ENCODE measurements around the gene RPGR. TPM values are rescaled to one million over a fixed set of nuclear protein-coding genes. Genes with fewer than 3 reads are reported as not detected.

The RPGR gene
- total RNA-seq, 4 donors from 2014 or later, result 12.6 to 43.0 (median 25.2) TPM

GRCh38 chrX:38368774-38369173 is 41.5 kb upstream of the RPGR start:
- H3K27me3 ChIP-seq, result no peaks in the 10 kb centered on the region
- no peak overlapping the region for H3K4me3 ChIP-seq
- 57% methylated on average over 2 of the region's 2 CpGs for WGBS
- no peaks in the 10 kb centered on the region for H3K4me1 ChIP-seq
- no peaks in the 10 kb centered on the region for H3K9me3 ChIP-seq
- no peaks in the 10 kb centered on the region for H3K36me3 ChIP-seq
- TF ChIP-seq, protein P1, sequence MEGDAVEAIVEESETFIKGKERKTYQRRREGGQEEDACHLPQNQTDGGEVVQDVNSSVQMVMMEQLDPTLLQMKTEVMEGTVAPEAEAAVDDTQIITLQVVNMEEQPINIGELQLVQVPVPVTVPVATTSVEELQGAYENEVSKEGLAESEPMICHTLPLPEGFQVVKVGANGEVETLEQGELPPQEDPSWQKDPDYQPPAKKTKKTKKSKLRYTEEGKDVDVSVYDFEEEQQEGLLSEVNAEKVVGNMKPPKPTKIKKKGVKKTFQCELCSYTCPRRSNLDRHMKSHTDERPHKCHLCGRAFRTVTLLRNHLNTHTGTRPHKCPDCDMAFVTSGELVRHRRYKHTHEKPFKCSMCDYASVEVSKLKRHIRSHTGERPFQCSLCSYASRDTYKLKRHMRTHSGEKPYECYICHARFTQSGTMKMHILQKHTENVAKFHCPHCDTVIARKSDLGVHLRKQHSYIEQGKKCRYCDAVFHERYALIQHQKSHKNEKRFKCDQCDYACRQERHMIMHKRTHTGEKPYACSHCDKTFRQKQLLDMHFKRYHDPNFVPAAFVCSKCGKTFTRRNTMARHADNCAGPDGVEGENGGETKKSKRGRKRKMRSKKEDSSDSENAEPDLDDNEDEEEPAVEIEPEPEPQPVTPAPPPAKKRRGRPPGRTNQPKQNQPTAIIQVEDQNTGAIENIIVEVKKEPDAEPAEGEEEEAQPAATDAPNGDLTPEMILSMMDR (IDR thresholded peaks at IDR 0.05), result no peak
- no peak for DNase-seq (ENCODE audit: low spot score in 2 of 2)
- H3K27ac ChIP-seq, result no peak overlapping the region

- Histone ChIP-seq H3K4me1 (no peaks in the 10 kb centered on the region), H3K27me3 (no peaks in the 10 kb centered on the region), H3K9me3 (no peaks in the 10 kb centered on the region), H3K27ac (no peak overlapping the region), H3K36me3 (no peaks in the 10 kb centered on the region), H3K4me3 (no peak overlapping the region)
- WGBS, result 45% methylated on average over 3 of the region's 3 CpGs
- no peak for DNase-seq (ENCODE audit: low spot score in 2 of 2)
- TF ChIP-seq, protein P1 (IDR thresholded peaks at IDR 0.05), result no peak
- TF ChIP-seq POLR2AphosphoS5 (IDR thresholded peaks at IDR 0.05) (no peak), EP300 (IDR thresholded peaks at IDR 0.05) (no peak), POLR2A (IDR thresholded peaks at IDR 0.05) (no peak)
Observed at GRCh38 chrX:38365954-38366353, 38.6 kb upstream of the RPGR start.

DNA sequence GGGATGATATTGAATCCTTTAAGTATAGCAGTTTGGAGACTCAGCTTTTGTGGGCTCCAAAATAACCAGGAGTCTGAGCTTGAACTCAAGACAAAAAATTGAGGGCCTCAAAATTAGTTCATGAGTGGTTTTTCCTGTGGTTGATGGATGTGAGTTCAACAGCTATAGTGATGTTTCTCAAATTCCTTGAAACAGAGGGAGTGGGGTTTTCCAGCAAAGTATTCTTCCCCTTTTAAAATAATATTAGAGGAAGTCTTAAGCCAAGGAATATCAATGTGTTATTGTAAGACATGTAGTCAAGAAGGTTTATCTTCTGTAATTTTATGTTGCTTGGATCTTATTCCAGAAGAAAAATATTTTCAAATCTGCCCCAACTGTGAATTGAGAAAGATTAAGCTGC is 35.7 kb upstream of the RPGR start:
- Histone ChIP-seq H3K27ac (no peak overlapping the region), H3K36me3 (no peaks in the 10 kb centered on the region), H3K4me3 (no peak overlapping the region), H3K4me1 (no peaks in the 10 kb centered on the region), H3K9me3 (no peaks in the 10 kb centered on the region), H3K27me3 (no peaks in the 10 kb centered on the region)
- TF ChIP-seq, protein P1 (IDR thresholded peaks at IDR 0.05), result no peak
- TF ChIP-seq EP300 (IDR thresholded peaks at IDR 0.05), result no peak
- TF ChIP-seq POLR2A (IDR thresholded peaks at IDR 0.05), result no peak
- TF ChIP-seq POLR2AphosphoS5 (IDR thresholded peaks at IDR 0.05), result no peak
- no peak for DNase-seq (ENCODE audit: low spot score in 2 of 2)

- Histone ChIP-seq H3K27ac (no peak overlapping the region), H3K36me3 (no peaks in the 10 kb centered on the region), H3K9me3 (no peaks in the 10 kb centered on the region), H3K4me1 (no peaks in the 10 kb centered on the region), H3K27me3 (no peaks in the 10 kb centered on the region), H3K4me3 (no peak overlapping the region)
- no peak for DNase-seq (ENCODE audit: low spot score in 2 of 2)
- TF ChIP-seq POLR2AphosphoS5 (IDR thresholded peaks at IDR 0.05) (no peak), EP300 (IDR thresholded peaks at IDR 0.05) (no peak), POLR2A (IDR thresholded peaks at IDR 0.05) (no peak)
- TF ChIP-seq, protein P1 (IDR thresholded peaks at IDR 0.05), result no peak
- 54% methylated on average over 4 of the region's 4 CpGs for WGBS
Observed at GRCh38 chrX:38357747-38358673, 30.7 kb upstream of the RPGR start.

DNA sequence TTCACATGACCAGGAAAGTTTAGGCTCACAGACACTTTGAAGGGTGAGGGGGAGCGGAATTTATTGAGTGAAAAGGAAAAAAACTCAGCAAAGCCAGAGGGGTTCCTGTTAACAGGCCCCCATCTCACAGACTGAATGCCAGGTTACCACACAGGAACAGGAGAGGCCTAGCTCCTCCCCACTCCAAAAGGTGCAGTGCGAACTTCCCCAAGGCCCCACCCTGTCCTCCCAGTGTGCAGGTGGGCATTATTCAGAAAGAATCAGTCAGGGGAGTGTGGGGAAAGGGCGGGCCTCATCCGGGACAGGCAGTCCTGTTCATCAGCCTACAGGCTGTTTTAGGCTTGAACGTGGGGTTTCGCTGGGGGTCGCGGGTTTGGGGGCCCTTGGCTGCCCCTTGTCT is 29.1 kb upstream of the RPGR start:
- DNase-seq (ENCODE audit: low spot score in 2 of 2), result no peak
- no peaks in the 10 kb centered on the region for H3K4me1 ChIP-seq
- no peaks in the 10 kb centered on the region for H3K27me3 ChIP-seq
- H3K9me3 ChIP-seq, result no peaks in the 10 kb centered on the region
- no peak overlapping the region for H3K27ac ChIP-seq
- 77% methylated on average over 8 of the region's 8 CpGs for WGBS
- no peak overlapping the region for H3K4me3 ChIP-seq
- no peaks in the 10 kb centered on the region for H3K36me3 ChIP-seq
- TF ChIP-seq POLR2A (IDR thresholded peaks at IDR 0.05) (no peak), EP300 (IDR thresholded peaks at IDR 0.05) (no peak), POLR2AphosphoS5 (IDR thresholded peaks at IDR 0.05) (no peak)
- TF ChIP-seq, protein P1 (IDR thresholded peaks at IDR 0.05), result no peak
